SK-N-SH (cell line): Measurements from ENCODE around the gene NDFIP1.

Experiments used
- EZH2phosphoT487 ChIP-seq: fragments of 200-600 bp; sonication (generic); IDR thresholded peaks from 2 replicates; pipeline ENCODE4 v1.6.1; 2017; ENCODE audit warnings: low read depth, mixed run types, mild to moderate bottlenecking, antibody characterized with exemption, moderate library complexity, borderline replicate concordance
- POLR2AphosphoS5 ChIP-seq: IDR thresholded peaks from 2 replicates; pipeline ENCODE4 v1.6.1; 2012; ENCODE audit warnings: low read depth, low read length
- TAF1 ChIP-seq: IDR thresholded peaks from 2 replicates; pipeline ENCODE4 v1.6.1; 2012; ENCODE audit warnings: low read depth, mild to moderate bottlenecking, low read length, moderate library complexity, borderline replicate concordance
- TCF12 ChIP-seq: IDR thresholded peaks from 2 replicates; pipeline ENCODE4 v1.4.0; 2012
- TF ChIP-seq, protein P1 (sequence below): fragments of 200-600 bp; sonication (generic); IDR thresholded peaks from 2 replicates; pipeline ENCODE4 v1.6.1; 2017; ENCODE audit warnings: antibody characterized with exemption, mild to moderate bottlenecking, moderate library complexity

DNA sequence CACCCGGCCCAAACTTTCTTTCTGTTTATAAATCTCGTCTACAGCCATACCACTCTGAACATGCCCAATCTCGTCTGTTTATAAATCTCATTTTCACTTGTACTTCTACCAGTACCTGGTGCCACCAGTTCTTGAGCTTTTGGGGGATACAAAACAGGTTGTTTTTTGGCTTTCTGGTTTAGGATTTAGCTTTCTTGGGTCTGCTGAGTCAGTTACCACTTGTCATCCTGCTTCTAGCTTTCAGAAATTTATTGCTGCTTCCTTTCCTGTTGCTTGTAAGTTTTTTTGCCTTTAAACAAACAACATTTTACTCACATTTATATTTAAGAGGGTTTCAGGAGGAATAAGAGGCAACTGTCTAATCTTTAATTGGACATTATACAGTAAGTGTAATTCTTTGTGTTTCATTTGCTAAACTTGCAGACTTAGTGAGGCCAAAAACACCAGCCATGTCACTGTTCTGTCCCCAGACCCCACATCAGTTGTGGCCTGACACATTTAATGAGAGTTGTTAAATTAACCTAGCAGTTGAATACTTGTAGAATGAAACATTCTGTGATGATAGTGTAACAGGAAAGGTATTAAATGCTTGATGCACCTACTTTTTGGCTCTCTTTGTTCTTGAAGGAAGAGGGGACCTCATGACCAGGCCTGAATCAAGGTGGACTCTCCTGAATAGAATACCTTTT, 11.8 kb downstream of the NDFIP1 start:
- TF ChIP-seq, protein P1, sequence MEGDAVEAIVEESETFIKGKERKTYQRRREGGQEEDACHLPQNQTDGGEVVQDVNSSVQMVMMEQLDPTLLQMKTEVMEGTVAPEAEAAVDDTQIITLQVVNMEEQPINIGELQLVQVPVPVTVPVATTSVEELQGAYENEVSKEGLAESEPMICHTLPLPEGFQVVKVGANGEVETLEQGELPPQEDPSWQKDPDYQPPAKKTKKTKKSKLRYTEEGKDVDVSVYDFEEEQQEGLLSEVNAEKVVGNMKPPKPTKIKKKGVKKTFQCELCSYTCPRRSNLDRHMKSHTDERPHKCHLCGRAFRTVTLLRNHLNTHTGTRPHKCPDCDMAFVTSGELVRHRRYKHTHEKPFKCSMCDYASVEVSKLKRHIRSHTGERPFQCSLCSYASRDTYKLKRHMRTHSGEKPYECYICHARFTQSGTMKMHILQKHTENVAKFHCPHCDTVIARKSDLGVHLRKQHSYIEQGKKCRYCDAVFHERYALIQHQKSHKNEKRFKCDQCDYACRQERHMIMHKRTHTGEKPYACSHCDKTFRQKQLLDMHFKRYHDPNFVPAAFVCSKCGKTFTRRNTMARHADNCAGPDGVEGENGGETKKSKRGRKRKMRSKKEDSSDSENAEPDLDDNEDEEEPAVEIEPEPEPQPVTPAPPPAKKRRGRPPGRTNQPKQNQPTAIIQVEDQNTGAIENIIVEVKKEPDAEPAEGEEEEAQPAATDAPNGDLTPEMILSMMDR, result no peak
- TF ChIP-seq EZH2phosphoT487 (no peak), TAF1 (no peak), TCF12 (no peak), POLR2AphosphoS5 (no peak)
